ENCODE measurements around the gene ZNF410. TPM values are rescaled to one million over a fixed set of nuclear protein-coding genes. Genes with fewer than 3 reads are reported as not detected.

Gene ZNF410
- 42.9 and 51.8 TPM in 2 replicates for total RNA-seq

GRCh38 chr14:73886449-73887317 is at the start of gene ZNF410:
Gene ZNF410 (plus strand): TSS chr14:73886859. CDS start chr14:73892176, 5,317 bp downstream.

GRCh38 chr14:73851567-73852382 is 34.9 kb upstream of the ZNF410 start, which contains the start of gene PTGR2:
Gene PTGR2 (plus strand): TSS chr14:73851831. CDS start chr14:73858863, 7,032 bp downstream.

GRCh38 chr14:73949752-73950734 is 63.4 kb downstream of the ZNF410 start, which contains the start of the genes COQ6 and FAM161B:
Gene COQ6 (plus strand): TSS chr14:73950302. CDS start chr14:73950333, 31 bp downstream.
Gene FAM161B (minus strand): TSS chr14:73950094. CDS start chr14:73950026, 68 bp downstream.

Other genes starting within 250 kb of the ZNF410 start
- 6.9 and 7.6 TPM in 2 replicates for gene DNAL1, start 241.9 kb upstream of the ZNF410 start, total RNA-seq
- gene PNMA1, start 172.5 kb upstream of the ZNF410 start, total RNA-seq, result 11.4 and 12.2 TPM in 2 replicates
- 5.2 and 9.5 TPM in 2 replicates for gene PTGR2, start 35.0 kb upstream of the ZNF410 start, total RNA-seq
- gene FAM161B, start 63.2 kb downstream of the ZNF410 start, total RNA-seq, result 1.6 TPM in 2 replicates
- 28.7 and 58.5 TPM in 2 replicates for gene COQ6, start 63.4 kb downstream of the ZNF410 start, total RNA-seq
- gene ENTPD5, start 132.4 kb downstream of the ZNF410 start, total RNA-seq, result 13.3 and 13.8 TPM in 2 replicates
- gene BBOF1, start 132.5 kb downstream of the ZNF410 start, total RNA-seq, result 0.47 and 1.9 TPM in 2 replicates
- gene ALDH6A1, start 197.6 kb downstream of the ZNF410 start, total RNA-seq, result 9.4 and 11.9 TPM in 2 replicates
- gene LIN52, start 198.1 kb downstream of the ZNF410 start, total RNA-seq, result 4.0 and 4.8 TPM in 2 replicates

All from hair follicular keratinocyte (primary cell).